K562 (cell line): ENCODE results near the gene BET1L. TPM values are rescaled to one million over a fixed set of nuclear protein-coding genes. Genes with fewer than 3 reads are reported as not detected.
"Not testable (repeated sequence)": the region's sequence is repeated elsewhere in the genome, so short reads cannot be mapped to it uniquely, and the experiment has no call there.

ENCODE experiments used
- ELF1 ChIP-seq: fragments of 200-800 bp; sonication (Bioruptor generic); IDR thresholded peaks from 2 replicates; pipeline ENCODE4 v1.6.1; 2016; ENCODE audit warnings: missing genetic modification characterization, missing compliant biosample characterization
- FOXJ2 ChIP-seq: fragments of 200-800 bp; sonication (Bioruptor generic); IDR thresholded peaks from 2 replicates; pipeline ENCODE4 v1.6.1; 2016; ENCODE audit warnings: missing genetic modification characterization, missing compliant biosample characterization
- GABPA ChIP-seq: fragments of 200-800 bp; sonication (Bioruptor generic); conservative IDR thresholded peaks from 2 replicates; pipeline ENCODE4 v1.6.1; 2016; ENCODE audit warnings: low read depth, missing genetic modification characterization, missing compliant biosample characterization
- MTA2 ChIP-seq: fragments of 450-650 bp; IDR thresholded peaks from 2 replicates; pipeline ENCODE4 v1.6.1; 2016; ENCODE audit warnings: low read depth
- TEAD1 ChIP-seq, 2 experiments: fragments of 450-650 bp in 1 of 2; sonication (generic) in 1 of 2; formaldehyde crosslinking; IDR thresholded peaks; 2 replicates each; pipeline versions ENCODE4 v1.4.0 to v1.8.0; 2020 to 2022; ENCODE audit warnings: mild to moderate bottlenecking in 2 of 2, missing genetic modification reagents in 1 of 2
- VEZF1 ChIP-seq: fragments of 200-800 bp; sonication (Bioruptor generic); IDR thresholded peaks from 2 replicates; pipeline ENCODE4 v1.6.1; 2017; ENCODE audit warnings: missing genetic modification characterization, missing compliant biosample characterization
- ZBTB11 ChIP-seq, 3 experiments: fragments of 200-800 bp in 1 of 3; fragments of 250-450 bp in 1 of 3; fragments of 450-650 bp in 1 of 3; sonication (Bioruptor Pico) in 1 of 3; sonication (Bioruptor generic) in 1 of 3; formaldehyde crosslinking in 1 of 3; IDR thresholded peaks; 2 replicates each; pipeline versions ENCODE4 v1.6.1 to v1.8.0; 2016 to 2022; ENCODE audit warnings: mild to moderate bottlenecking in 2 of 3, missing genetic modification characterization in 2 of 3, missing compliant biosample characterization in 1 of 3, moderate library complexity in 1 of 3
- ZBTB33 ChIP-seq: sonication (generic); formaldehyde crosslinking; IDR thresholded peaks from 2 replicates; pipeline ENCODE4 v1.8.1; 2023; ENCODE audit warnings: mild to moderate bottlenecking, missing genetic modification reagents
- ZNF609 ChIP-seq: sonication (generic); formaldehyde crosslinking; IDR thresholded peaks from 2 replicates; pipeline ENCODE4 v1.8.1; 2023; ENCODE audit warnings: missing genetic modification reagents, mild to moderate bottlenecking, borderline replicate concordance
- ZNF740 ChIP-seq, 3 experiments: fragments of 200-800 bp in 1 of 3; sonication (Bioruptor generic) in 1 of 3; sonication (generic) in 1 of 3; formaldehyde crosslinking in 1 of 3; IDR thresholded peaks; 2 replicates each; pipeline versions ENCODE4 v1.6.1 to v1.8.0; 2016 to 2022; ENCODE audit warnings: mild to moderate bottlenecking in 2 of 3, missing compliant biosample characterization in 2 of 3, missing genetic modification characterization in 2 of 3, missing genetic modification reagents in 1 of 3
- ZNF766 ChIP-seq: fragments of 200-800 bp; sonication (Bioruptor generic); conservative IDR thresholded peaks from 2 replicates; pipeline ENCODE4 v1.6.1; 2016; ENCODE audit warnings: missing genetic modification characterization, missing compliant biosample characterization
- polyA plus RNA-seq, 8 experiments: library from polyadenylated mRNA; depleted of rRNA in 4 of 8; stranded (reverse) in 5 of 8; unstranded in 3 of 8; fragments of >200 nt; fragmentation: Nextera tagmentation in 2 of 8; fragmentation: Illumina TruSeq in 1 of 8; extraction: Ambion mirVana in 2 of 8; extraction: Trizol in 1 of 8; gene quantifications; 2 replicates each; pipeline versions ENCODE4 v1.2.1 to v1.2.3, GENCODE V29; 2011 to 2014; ENCODE audit warnings: inconsistent platforms in 1 of 8, missing spikeins in 1 of 8
- total RNA-seq, 7 experiments: library from RNA; depleted of rRNA in 6 of 7; stranded (reverse); fragments of >200 nt in 6 of 7; fragmentation: Illumina TruSeq in 2 of 7; extraction: Trizol in 2 of 7; gene quantifications; 2 replicates each; pipeline versions ENCODE4 v1.2.1 to v1.2.3, GENCODE V29; 2011 to 2021; ENCODE audit warnings: low replicate concordance in 1 of 7

Gene BET1L
- total and polyA plus RNA-seq, 9 of the 15 experiments (the other 6 are each of a cell fraction or from before 2014, with no cell fraction given) = 9.9 to 69.1 (median 19.9) TPM

- TF ChIP-seq VEZF1 (peak; percentile 78), ZNF609 (CRISPR knock-in tag) (peak; percentile 77; the same call in 1 of the 2 replicates), ZNF740 (CRISPR knock-in tag; IDR thresholded peaks at IDR 0.05) (0 out of 2 replicates have a peak, but pooled peaks have one; percentile 31), ZBTB33 (CRISPR knock-in tag) (0 out of 2 replicates have a peak, but pooled peaks have one; percentile 10), MTA2 (peak; percentile 72), ELF1 (peak; percentile 58; the same call in 1 of the 2 replicates), ZNF766 (CRISPR knock-in tag) (peak; percentile 99), TEAD1 (CRISPR knock-in tag; IDR thresholded peaks at IDR 0.05) (peak; percentile 41 to 79; a peak in 3 of 4 replicates), GABPA (tag) (peak; percentile 75), FOXJ2 (peak; percentile 93), ZBTB11 (CRISPR knock-in tag; IDR thresholded peaks at IDR 0.05) (peak in 1 of 3 experiments; percentile 95; a peak in 2 of 6 replicates)
- not testable (repeated sequence) for TF ChIP-seq ZNF740 (tag; IDR thresholded peaks at IDR 0.05)
These were observed 13.5 kb upstream of the BET1L start (continued) for GRCh38 chr11:220641-221215.
